Fibroblast of mammary gland (primary cell): ENCODE measurements around the gene PARVG.
"Not testable (repeated sequence)": the region's sequence is repeated elsewhere in the genome, so short reads cannot be mapped to it uniquely, and the experiment has no call there.

Experiments used
- DNase-seq: peaks from one replicate; pipeline ENCODE4 v3.0.0-alpha.2; 2010; ENCODE audit warnings: low read depth
- H3K4me3 ChIP-seq: 2 replicates; pipeline ENCODE4 v1.5.1; 2011; ENCODE audit warnings: low read depth, mild to moderate bottlenecking, low read length, moderate library complexity; ENCODE audit not compliant: control insufficient read depth
- CTCF ChIP-seq: conservative IDR thresholded peaks from 2 replicates; pipeline ENCODE4 v1.5.1; 2011; ENCODE audit warnings: low read depth, low read length, inconsistent platforms; ENCODE audit not compliant: control insufficient read depth, insufficient read depth

The PARVG gene

GRCh38 chr22:44229331-44229730 is 48.6 kb downstream of the PARVG start:
- no peak overlapping the region for H3K4me3 ChIP-seq
- no peak for TF ChIP-seq CTCF

GRCh38 chr22:44229809-44230208 is 49.1 kb downstream of the PARVG start:
- no peak for TF ChIP-seq CTCF
- no peak for DNase-seq
- no peak overlapping the region for H3K4me3 ChIP-seq

More at GRCh38 chr22:44229331-44229730, 48.6 kb downstream of the PARVG start:
- peak; percentile 2 for DNase-seq

GRCh38 chr22:44231233-44231632 is 50.5 kb downstream of the PARVG start:
- DNase-seq, result no peak
- H3K4me3 ChIP-seq, result no peak overlapping the region
- TF ChIP-seq CTCF, result no peak

GRCh38 chr22:44234372-44234771 is 53.6 kb downstream of the PARVG start:
- not testable (repeated sequence) for DNase-seq, H3K4me3 ChIP-seq

- TF ChIP-seq CTCF, result no peak
- H3K4me3 ChIP-seq, result no peak overlapping the region
- no peak for DNase-seq
Observed at GRCh38 chr22:44237290-44237689, 56.6 kb downstream of the PARVG start.

GRCh38 chr22:44241121-44241520 is 60.4 kb downstream of the PARVG start:
- not testable (repeated sequence) for DNase-seq, H3K4me3 ChIP-seq

GRCh38 chr22:44242946-44243724 is 62.4 kb downstream of the PARVG start:
- no peak for TF ChIP-seq CTCF
- no peak overlapping the region for H3K4me3 ChIP-seq
- DNase-seq, result no peak

- TF ChIP-seq CTCF, result no peak
- no peak overlapping the region for H3K4me3 ChIP-seq
- no peak for DNase-seq
Observed at GRCh38 chr22:44243761-44244160, 63.0 kb downstream of the PARVG start.
